Head of caudate nucleus (tissue), 42 donors: Measurements from ENCODE around the gene CCDC40.

Source experiments
- DNase-seq, 42 donors: peaks; one replicate each; pipeline versions ENCODE4 v3.0.0 to v3.0.0-alpha.2; 2020 to 2021; ENCODE audit warnings: mixed read lengths in 7 of 42
- intact Hi-C: fragments of 100-400 bp; cut with DNase I; formaldehyde crosslinking; loops from one replicate; pipeline ENCODE4 v1.15.0; 2022

The CCDC40 gene

DNA sequence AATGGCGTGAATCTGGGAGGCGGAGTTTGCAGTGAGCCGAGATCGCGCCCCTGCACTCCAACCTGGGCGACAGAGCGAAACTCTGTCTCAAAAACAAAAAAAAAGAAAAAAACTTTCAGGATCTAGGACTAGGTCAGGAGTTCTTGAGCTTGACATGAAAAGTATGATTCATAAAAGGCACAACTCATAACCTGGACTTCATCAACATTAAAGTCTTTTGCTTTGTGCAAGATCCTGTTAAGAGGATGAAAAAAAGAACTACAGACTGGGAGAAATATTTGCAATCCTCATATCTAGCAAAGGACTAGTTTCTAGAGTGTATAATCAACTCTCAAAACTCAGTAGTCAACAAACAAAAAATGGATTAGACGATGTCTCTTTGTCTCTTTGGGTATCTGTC lies 40.7 kb upstream of the CCDC40 start:
- DNase-seq, result no peak
- intact Hi-C loops, result no loop called here

DNA sequence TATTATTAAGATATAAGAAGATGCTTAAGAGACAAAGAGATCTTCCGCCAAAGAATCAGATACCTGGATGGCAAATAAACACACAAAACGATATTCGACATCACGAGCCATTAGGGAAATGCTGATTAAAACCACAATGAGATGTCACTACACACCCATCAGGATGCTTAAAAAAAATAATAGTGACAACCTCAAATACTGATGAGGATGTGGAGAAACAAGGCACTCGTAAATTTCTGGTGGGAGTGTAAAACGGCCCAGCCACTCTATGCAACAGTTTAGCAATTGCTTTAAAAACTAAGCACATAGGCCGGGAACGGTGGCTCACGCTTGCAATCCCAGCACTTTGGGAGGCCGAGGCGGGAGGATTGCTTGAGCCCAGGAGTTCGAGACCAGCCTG lies 40.2 kb upstream of the CCDC40 start:
- intact Hi-C loops, result no loop called here
- no peak for DNase-seq

DNA sequence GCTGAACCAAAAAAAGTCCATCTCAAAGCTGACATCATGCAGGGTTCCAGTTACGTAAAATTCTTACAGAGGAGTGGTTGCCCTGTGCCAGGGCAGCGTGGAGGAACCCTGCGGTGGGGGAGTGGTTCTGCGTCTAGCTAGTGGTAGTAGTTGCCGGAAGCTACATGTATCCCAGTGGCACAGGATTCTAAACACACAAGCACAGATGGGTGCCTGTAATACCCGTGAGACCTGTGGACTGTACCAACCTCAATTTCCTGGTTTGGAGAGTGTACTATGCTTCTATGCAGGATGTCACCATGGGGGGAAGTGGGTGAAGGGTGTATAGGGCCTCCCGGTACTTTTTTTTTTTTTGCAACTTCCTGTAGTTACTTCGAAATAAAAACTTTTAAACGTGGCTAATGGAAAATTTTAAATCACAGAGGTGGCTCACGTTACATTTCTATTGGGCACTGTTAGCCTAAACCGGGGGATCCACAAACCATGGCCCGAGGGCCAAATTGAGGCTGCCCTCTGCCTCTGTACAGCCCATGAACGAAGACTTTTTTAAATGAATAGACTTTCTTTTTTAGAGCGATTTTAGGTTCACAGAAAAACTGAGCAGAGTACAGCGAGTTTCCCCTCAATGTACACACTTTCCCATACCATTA lies 39.3 kb upstream of the CCDC40 start:
- intact Hi-C loops, result no loop called here
- no peak for DNase-seq

DNA sequence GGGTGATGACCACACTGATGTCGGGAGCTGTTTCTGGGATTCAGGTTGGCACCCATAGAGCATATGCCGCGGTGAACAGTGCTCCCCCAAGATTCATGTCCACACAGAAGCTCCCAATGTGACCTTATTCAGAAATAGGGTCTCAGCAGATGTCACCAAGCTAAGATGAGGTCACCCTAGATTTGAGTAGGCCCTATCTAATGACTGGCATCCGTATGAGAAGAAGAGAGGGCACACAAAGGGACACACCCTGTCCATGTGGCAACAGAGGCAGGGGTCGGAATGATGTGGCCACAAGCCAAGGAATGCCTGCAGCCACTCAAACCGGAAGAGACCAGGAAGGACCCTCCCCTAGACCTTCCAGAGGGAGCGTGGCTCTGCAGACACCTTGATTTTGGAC lies 36.3 kb upstream of the CCDC40 start:
- intact Hi-C loops, result no loop called here

DNA sequence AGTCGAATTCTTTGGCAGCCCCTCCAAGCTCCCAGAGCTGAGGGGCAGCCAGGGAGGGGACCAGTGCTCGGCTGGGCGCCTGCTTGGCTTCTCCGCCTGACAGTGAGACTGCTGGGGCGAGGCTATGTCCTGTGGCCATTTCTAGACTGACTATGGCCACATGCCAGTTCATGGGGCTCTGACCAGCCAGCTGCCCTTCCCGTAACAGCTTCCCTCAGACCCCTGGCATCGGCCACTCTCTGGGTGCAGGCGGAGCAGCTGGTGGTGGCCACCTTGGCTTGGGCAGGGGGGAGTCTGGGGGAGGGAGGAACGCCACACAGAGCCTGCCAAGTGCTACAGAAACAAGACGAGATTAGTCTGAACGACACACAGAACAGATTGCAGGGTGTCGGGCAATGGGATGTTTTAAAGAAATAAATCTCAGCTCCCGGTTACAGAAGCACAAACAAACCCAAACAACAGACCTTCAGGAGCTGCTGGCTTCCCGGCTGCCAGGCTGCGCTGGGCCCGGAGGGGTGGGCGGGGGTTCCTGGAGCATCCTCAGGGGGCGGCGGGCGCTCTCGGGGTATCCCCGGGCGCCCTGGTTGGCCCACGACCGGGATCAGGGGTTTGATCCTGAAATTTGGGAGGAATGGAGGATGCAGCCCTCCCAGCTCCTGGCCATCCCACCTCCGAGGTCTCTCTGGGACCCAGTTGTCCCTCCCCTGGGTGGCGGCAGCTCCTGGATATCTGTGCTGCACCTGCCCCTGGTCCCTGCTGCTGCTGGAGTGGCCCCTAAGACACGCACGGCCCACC lies 35.3 kb upstream of the CCDC40 start:
- peak in 1 of 42 donors; percentile 51 for DNase-seq
- intact Hi-C loops, result no loop called here

More for the DNA sequence above, 36.3 kb upstream of the CCDC40 start:
- DNase-seq, result no peak

DNA sequence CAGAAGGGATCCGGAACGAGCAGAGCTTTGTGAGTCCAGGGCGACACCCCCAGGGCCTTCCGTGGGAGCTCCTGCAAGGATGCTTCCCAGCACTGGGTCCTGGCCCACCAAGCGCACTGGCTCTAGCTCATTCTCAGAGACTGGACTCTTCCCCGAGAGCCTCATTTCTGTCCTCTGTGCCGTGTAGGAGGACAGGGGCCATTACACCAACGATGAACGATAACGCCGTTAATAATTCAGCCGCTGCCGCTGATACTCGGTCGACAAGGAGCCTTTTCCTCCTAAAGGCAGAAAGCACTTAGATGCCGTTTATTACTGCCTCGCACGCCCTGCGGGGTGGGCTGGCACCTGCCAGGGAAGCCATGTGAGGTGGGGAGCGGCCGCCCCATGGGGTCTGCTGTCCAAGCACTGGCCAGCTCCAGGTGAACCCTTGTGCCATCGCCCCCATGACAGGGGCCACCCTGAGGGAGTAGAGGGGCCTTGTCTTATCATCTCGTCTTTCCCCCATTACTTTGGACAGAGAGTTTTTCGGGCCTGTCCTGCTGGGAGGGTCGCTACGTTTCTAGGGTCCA lies 34.3 kb upstream of the CCDC40 start:
- no peak for DNase-seq
- intact Hi-C loops, result no loop called here

DNA sequence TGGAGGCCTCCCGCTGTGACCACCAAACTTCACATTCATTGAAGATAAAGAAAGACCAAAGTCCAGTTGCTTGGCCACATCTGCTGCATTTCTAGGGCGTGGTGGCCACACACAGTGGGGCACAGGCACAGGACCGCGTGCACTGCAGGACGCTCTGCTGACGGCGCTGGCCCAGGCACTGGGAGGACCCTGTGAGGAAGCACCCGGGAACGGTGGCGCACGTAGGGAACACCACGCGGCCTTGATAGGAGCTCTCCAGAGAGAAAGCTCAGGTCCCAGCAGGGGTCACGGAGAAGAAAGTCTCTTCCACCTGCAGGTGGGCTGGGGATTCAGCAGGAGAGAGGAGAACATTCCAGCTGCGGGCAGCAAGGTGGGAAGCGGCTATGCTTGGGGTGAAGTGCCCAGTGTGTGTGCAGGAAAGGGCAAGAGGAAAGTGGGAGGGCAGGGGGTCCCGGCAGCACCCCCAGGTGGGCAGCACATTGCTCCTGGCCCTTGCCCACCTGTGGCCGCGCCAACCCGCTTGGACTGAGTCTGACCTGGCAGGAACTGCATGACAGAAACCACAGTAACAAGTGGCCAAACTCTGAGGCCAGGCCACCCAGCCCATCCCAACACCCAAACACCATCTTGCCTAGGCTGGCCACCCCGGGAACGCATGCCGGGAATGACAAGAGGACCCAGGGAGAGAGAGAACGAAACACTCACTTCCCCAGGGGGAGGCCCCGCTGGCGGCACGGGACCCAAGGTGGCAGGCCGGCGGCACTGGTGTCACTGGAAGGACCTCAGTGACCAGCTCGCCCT lies 33.6 kb upstream of the CCDC40 start:
- intact Hi-C loops, result no loop called here
- DNase-seq, result peak in 1 of 42 donors; percentile 2

DNA sequence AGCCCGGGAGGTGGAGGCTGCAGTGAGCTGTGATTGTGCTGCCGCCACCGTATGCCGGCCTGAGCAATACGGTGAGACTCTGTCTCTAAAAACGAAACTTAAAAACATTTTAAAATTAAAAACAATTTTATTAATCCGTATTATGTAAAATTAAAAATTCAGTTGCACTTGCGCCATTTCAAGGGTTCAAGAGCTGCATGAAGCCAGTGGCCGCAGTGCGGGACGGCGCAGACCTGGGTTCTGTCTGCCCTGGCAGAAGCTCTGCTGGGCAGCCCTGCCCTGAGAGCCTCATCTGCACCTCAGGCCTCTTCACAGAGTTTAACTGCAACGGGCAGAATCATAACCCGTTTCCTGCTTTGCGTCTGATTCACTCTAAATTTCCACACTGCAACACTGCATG lies 32.5 kb upstream of the CCDC40 start:
- peak in 1 of 42 donors; percentile 2 for DNase-seq
- intact Hi-C loops, result no loop called here

DNA sequence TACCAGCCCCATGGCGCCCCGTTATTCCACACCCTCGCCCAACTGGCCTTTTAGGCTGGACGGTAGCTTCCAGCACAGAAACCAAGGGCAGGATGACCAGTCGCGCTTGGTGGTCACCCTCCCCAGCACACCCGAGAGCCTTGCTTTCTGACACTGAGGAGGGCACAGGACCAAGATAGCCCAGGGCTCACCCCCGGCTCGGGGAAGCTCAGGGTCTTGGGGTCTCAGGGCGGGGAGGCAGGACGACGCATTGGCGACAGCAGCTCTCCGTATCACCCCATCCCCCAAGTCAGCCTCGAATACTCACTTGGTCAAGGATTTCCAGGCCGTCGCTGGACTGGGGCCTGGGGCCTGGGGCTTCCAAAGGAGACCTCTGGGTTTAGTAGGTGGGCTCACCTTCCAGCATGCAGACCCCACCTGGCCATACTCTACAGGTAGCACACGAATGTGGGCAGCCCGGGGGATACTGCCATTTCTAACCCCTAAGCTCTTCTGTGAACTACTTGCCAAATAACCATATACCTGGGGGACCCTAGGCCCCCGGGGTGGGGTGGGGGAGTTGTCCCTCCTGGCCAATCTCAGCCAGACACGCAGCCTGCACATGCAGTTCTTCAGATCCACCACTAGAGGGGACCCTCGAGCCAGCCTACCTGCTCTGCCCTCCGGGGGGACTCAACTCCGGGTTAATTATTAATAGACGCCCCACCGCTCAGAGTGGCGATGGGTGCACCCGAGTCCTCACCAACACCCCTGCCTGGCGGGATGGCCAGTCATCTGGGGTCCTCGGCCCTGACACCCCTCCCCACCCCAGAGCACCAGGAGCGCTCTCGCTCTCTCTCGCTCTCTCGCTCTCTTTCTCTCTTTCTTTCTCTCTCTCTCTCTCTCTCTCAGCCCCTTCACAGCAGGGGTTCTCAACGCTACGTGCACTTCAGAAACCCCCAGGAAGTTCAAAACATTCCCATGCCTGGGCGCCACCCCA lies 30.8 kb upstream of the CCDC40 start:
- intact Hi-C loops, result no loop called here
- DNase-seq, result peak in 39 of 42 donors; percentile 14 to 79 (median 50)

DNA sequence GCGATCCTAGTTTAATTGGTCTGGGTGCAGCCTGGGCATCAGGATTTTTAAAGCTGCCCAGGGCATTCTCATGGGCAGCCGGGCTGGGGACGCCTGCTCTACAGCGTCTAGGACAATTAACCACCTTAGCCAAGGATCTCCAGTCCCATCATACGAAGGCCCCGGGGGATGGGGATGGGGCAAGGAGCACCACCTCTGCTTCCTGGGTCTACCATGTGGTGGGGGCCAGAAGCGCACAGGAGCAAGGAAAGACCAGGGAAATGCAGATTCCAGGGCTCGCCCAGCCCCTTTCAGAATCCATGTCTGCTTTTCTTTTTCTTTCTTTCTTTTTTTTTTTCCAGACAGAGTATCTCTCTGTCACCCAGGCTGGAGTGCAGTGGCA lies 30.1 kb upstream of the CCDC40 start:
- peak in 1 of 42 donors; percentile 4 for DNase-seq
- intact Hi-C loops, result no loop called here

DNA sequence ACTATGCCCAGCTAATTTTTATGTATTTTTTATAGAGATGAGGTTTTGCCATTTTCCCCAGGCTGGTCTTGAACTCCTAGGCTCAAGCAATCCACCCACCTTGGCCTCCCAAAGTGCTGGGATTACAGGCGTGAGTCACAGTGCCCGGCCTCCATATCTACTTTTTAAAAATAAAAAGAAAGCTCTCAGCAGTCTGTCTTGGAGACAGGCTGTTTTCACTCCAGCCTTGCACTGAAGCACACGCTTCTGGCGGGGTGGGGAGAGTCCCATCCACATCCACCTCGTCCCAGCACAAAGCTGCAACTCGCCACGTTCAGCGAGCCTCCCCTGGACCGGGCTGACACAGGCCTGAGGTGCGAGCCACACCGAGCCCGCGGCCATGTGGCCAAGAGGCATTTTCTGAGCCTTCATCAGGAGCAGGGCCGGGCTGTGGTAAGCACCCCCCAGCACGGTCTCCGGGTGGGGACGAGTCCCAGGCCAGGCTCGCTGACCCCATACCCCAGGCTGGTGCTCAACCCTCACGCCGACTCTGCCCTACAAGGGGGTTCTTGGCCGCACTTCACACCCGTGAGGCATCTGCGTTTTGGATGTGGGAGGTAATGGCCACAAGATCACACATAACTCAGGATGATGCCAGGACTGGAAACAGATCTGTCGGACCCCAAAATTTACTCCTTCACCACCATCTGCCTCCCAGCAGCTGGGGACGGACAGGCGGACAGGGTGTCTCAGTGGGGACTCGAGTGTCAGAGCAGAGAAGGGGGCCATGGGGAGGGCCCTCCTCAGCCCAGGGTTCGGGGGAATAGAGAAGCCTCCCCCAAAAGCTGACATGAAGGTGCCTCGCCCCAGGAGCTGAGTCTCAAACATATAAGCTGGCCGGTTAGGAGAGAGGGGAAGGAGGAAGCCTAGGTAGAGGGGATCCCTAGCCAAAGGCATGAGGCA lies 29.4 kb upstream of the CCDC40 start:
- intact Hi-C loops, result no loop called here
- peak in 1 of 42 donors; percentile 5 for DNase-seq

DNA sequence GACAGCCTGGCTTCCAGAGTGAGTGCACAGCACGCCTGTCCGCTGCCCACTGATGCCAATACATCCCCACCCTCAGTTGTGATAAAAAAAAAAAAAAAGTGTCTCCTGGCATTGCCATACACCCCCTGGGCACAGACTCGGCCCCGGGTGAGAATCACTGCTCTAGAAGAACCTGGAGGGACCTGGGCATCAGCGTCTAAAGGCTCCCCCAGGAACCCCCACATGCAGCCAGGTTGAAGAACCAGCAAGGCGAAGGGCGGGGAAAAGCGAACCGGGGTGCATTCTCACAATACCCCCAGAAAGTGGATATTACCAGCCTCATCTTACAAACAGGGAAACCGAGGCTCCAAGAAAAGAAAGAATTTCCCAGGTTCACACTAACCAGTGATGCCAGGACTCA lies 28.5 kb upstream of the CCDC40 start:
- no peak for DNase-seq
- intact Hi-C loops, result no loop called here

DNA sequence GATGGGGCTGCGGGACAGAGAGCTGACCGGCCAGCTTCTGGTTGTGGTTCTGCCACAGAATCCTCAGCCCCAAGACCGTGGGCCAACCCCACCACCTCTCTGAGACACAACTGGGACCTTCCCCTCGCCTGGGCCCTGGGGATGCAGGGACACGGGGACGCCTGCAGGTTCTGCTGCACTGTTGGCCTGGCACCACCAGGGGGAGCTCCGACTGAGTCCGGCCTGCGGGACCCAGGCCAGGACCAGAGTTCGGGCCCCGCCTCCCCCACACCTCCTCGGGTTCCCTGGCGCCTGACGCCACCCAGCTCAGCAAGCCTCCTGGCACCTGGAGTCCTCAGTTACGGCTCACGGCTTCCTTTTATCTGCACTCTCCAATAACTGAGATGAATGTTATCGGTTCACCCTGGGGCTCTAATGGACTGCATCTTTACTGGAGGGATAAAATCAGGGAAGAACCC lies 28.0 kb upstream of the CCDC40 start:
- intact Hi-C loops, result no loop called here
- DNase-seq, result peak; percentile 35 to 86 (median 67)

DNA sequence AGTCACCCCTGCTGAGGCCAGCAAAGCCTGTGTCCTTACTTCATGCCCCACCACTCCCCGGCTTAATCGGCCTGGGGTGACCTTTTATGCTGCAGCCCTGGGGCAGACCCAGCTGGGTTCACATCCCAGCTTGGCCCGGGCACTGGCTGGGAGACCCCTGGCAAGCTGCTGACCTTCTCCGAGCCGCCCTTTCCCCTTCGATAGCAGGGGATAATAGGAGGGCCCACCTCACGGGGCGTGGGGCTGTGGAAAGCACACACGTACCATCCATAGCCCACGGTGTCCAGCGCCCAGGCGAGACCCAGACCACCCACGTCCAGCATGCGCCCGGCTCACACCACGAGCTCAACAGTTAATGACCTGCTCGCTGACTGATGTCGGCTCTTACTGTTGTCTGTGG lies 27.6 kb upstream of the CCDC40 start:
- intact Hi-C loops, result no loop called here
- no peak for DNase-seq

DNA sequence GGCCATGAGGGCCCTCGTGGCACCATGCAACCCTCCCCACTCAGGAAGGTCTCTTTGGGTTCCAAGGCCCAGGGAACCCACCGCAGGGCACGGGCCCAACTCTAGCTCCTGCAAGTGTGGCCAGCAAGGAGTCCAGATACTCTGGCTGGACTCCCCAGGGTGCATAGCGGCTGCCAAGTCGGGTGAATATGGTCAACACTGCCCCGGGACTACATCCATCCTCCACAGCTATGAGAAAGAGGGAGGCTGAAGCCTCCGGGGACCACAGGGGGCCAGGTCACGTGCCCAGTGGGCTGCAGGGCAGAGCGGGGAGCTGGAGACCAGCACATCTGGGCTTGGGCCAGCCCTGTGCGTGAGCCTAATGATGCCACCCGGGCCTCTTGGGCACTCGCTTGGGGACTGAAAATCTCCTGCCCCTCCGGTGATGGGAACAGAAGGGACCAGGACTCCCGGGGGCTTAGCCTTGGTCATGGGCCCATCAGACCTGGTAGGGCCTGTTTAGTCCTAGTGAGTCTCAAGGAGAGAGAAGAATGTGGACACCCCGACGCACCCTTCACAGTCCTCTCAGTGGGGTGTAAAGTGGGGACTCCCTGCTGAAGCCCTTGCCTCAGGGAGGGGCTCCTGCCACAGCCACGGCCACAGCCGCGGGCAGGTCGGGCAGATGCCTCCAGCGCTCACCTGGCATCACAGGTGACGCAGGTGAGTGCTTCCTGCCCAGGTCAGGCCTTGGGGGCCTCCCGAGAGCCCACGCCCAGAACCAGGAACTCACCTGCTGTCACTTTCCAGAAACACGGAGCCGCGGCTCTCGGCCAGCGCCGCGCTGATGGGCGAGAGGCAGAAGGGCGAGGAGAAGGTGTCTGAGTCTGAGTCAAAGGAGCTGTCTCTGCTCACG lies 26.8 kb upstream of the CCDC40 start:
- intact Hi-C loops, result no loop called here
- no peak for DNase-seq

DNA sequence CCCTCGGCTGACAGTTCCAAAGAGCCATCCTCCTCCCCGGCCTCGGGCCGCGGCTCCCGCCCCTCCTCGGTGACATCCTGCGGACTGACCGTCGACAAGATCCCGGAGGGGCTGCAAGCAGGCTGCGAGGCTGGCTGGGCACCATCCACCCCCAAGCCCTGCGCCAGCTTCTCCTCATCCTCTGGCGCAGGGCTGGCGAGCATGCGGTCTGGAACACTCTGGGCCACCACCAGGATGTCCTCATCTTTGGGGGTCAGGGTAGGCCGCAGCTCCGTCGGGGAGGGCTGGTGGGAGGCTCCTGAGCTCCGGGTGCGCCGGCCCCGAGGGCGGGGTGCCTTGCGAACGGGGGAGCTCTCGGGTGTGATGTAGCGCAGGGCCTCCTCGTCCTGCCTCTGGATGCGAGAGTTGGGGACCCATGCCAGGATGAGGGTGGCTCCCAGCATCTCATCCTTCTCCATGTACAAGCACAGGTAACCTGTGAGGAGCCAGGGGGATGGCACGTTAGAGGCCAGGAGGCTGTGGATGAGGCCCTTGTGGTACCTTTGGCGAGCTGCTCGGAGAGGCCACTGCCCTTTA lies 26.1 kb upstream of the CCDC40 start:
- no peak for DNase-seq
- intact Hi-C loops, result no loop called here
